ENCODE measurements around the gene PASK. TPM values are rescaled to one million over a fixed set of nuclear protein-coding genes. Genes with fewer than 3 reads are reported as not detected.

Gene PASK
- total RNA-seq, 2 experiments from 2014 or later, result 55.5 to 62.0 TPM

DNA sequence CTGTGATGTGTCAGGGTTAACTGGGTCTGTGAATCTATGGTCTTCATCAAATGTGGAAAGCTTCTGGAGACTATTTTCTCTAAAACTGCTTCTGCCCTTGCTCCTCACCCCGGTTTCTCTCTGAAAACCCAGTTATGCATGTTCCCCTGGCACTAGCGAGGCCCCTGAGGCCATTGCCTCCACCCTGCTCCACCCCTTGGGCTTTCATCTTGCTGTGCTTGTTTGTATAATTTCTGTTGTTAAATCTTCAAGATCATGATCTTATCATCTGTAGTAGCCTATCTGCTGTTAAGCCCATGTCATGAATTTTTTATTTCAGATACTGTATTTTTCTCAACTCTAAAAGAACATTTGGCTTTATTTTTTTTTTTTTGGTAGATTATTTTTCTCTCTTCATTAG is 24.3 kb upstream of the PASK start:
- no peak overlapping the region for H3K27ac Mint-ChIP-seq
- peaks cover 16% of the 10 kb centered on the region for H3K9me3 Mint-ChIP-seq
- ChIA-PET CTCF (interaction anchor here (1.2 kb wide), 2 partner anchors 21 to 24 kb away, joined by 3 read pairs; partner anchors contain the start of gene PASK), POLR2A (no interaction called here)
- no peak overlapping the region for H3K4me3 Mint-ChIP-seq
- no peaks in the 10 kb centered on the region for H3K4me1 Mint-ChIP-seq
- DNase-seq, result no peak
- H3K27me3 Mint-ChIP-seq, result no peaks in the 10 kb centered on the region
- H3K36me3 Mint-ChIP-seq (ENCODE audit: low read depth), result peaks cover 50% of the 10 kb centered on the region

GRCh38 chr2:241168366-241168765 is 19.1 kb upstream of the PASK start:
- CTCF ChIA-PET, result interaction anchor here (1.0 to 1.2 kb wide), 2 partner anchors 18 to 32 kb away, joined by 3 read pairs; partner anchors contain the start of gene PPP1R7
- POLR2A ChIA-PET, result no interaction called here
- peaks cover 49% of the 10 kb centered on the region for H3K36me3 Mint-ChIP-seq (ENCODE audit: low read depth)
- DNase-seq, result no peak
- H3K27me3 Mint-ChIP-seq, result no peaks in the 10 kb centered on the region
- H3K9me3 Mint-ChIP-seq, result peaks cover 16% of the 10 kb centered on the region
- no peaks in the 10 kb centered on the region for H3K4me1 Mint-ChIP-seq
- no peak overlapping the region for H3K4me3 Mint-ChIP-seq
- no peak overlapping the region for H3K27ac Mint-ChIP-seq

DNA sequence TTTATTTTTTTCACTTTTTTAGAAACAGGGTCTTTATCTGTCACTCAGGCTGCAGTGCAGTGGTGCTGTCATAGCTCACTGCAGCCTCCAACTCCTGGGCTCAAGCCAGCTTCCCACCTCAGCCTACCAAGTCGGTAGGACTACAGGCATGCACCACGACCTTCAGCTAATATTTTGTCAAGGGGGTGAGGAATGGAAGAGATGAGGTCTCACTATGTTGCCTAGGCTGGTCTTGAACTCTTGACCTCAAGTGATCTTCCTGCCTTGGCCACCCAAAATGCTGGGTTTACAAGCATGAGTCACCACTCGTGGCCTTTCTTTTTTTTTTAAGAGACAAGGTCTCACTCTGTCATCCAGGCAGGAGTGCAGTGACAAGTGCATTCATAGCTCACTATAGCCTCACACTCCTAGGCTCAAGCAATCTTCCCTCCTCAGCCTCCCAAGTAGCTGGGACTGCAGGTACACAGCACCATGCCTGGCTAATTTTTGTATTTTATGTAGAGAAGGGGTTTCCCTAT is 14.4 kb upstream of the PASK start:
- H3K27ac Mint-ChIP-seq, result no peak overlapping the region
- H3K27me3 Mint-ChIP-seq, result no peaks in the 10 kb centered on the region
- H3K9me3 Mint-ChIP-seq, result no peaks in the 10 kb centered on the region
- ChIA-PET CTCF (no interaction called here), POLR2A (no interaction called here)
- DNase-seq, result no peak
- H3K4me3 Mint-ChIP-seq, result no peak overlapping the region
- peaks cover 21% of the 10 kb centered on the region for H3K36me3 Mint-ChIP-seq (ENCODE audit: low read depth)
- no peaks in the 10 kb centered on the region for H3K4me1 Mint-ChIP-seq

DNA sequence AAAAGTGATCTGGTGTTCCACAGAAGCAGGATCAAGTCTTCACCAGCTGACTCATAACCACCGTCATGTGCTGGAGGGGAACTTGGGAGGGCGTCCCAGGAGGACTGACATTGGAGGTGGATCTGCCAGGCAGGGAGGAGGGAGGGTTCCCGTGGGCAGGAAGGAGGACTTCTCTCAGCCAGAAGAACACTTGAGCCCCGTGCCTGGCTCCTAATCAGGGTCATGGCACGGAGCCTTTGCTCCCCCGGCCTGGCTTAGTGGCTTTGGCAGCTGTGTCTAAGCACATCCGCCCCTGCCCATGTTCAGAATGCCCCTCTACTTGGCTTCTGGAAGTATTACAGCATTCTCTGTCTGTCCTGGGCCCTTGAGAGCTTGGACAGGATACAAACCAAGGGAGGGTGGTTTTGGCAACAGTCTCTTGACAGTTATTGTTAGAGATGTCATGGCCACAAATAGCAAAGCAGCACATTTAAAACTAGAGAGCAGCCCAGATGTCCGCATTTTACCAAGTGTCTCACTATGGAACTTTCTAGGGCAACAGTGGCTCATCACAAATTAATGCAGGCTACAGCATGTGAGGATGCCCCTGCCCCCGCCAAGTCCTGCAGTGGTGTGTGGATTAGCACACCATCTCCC is 12.5 kb upstream of the PASK start:
- ChIA-PET CTCF (no interaction called here), POLR2A (no interaction called here)
- Mint-ChIP-seq H3K4me1 (no peaks in the 10 kb centered on the region), H3K27ac (no peak overlapping the region), H3K36me3 (ENCODE audit: low read depth) (peaks cover 16% of the 10 kb centered on the region), H3K27me3 (no peaks in the 10 kb centered on the region), H3K4me3 (no peak overlapping the region), H3K9me3 (no peaks in the 10 kb centered on the region)
- no peak for DNase-seq

- no peak for DNase-seq
- Mint-ChIP-seq H3K36me3 (ENCODE audit: low read depth) (peaks cover 10% of the 10 kb centered on the region), H3K27ac (no peak overlapping the region), H3K4me1 (no peaks in the 10 kb centered on the region), H3K4me3 (no peak overlapping the region), H3K27me3 (no peaks in the 10 kb centered on the region), H3K9me3 (no peaks in the 10 kb centered on the region)
- ChIA-PET CTCF (no interaction called here), POLR2A (no interaction called here)
Measured at GRCh38 chr2:241160318-241160717, 11.0 kb upstream of the PASK start.

- Mint-ChIP-seq H3K36me3 (ENCODE audit: low read depth) (peaks cover 14% of the 10 kb centered on the region), H3K4me1 (no peaks in the 10 kb centered on the region), H3K27me3 (no peaks in the 10 kb centered on the region), H3K9me3 (no peaks in the 10 kb centered on the region), H3K4me3 (no peak overlapping the region), H3K27ac (no peak overlapping the region)
- ChIA-PET POLR2A (no interaction called here), CTCF (no interaction called here)
- no peak for DNase-seq
Measured at GRCh38 chr2:241159116-241159515, 9.8 kb upstream of the PASK start.

- Mint-ChIP-seq H3K9me3 (no peaks in the 10 kb centered on the region), H3K4me3 (no peak overlapping the region), H3K36me3 (ENCODE audit: low read depth) (peaks cover 16% of the 10 kb centered on the region), H3K27me3 (no peaks in the 10 kb centered on the region), H3K4me1 (peaks cover 2% of the 10 kb centered on the region), H3K27ac (no peak overlapping the region)
- CTCF ChIA-PET, result no interaction called here
- POLR2A ChIA-PET, result no interaction called here
- DNase-seq, result no peak
Measured at GRCh38 chr2:241158546-241158900, 9.3 kb upstream of the PASK start.

GRCh38 chr2:241157841-241158545 is 8.7 kb upstream of the PASK start:
- DNase-seq, result no peak
- Mint-ChIP-seq H3K4me1 (peaks cover 8% of the 10 kb centered on the region), H3K36me3 (ENCODE audit: low read depth) (peaks cover 21% of the 10 kb centered on the region), H3K9me3 (no peaks in the 10 kb centered on the region), H3K27ac (no peak overlapping the region), H3K27me3 (no peaks in the 10 kb centered on the region), H3K4me3 (no peak overlapping the region)
- CTCF ChIA-PET, result no interaction called here
- POLR2A ChIA-PET, result no interaction called here

DNA sequence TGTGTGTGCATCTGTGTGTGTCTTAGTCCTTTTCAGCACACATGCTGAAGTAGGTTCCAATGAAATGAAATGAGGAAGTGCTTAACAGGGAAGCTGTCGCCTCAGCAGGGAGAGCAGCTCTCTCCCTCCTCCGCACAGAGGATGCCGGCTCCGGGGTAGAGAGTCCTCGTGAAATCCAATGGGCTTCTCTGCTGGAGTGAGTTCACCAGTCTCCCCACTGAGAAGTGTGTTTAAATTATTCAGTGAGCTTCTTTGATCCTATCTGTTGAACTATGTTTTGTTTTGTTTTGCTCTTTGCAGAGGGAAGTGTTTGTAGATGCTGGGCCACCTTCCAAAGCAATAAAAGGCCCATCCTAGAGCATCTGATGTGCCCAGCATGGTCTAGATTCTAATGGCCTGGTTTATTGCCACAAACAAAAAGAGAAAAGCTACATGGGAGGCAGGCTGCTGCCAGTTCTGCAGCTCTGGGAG is 7.7 kb upstream of the PASK start:
- POLR2A ChIA-PET, result no interaction called here
- Mint-ChIP-seq H3K9me3 (no peaks in the 10 kb centered on the region), H3K4me1 (peaks cover 15% of the 10 kb centered on the region), H3K4me3 (no peak overlapping the region), H3K27ac (no peak overlapping the region), H3K36me3 (ENCODE audit: low read depth) (peaks cover 18% of the 10 kb centered on the region), H3K27me3 (no peaks in the 10 kb centered on the region)
- CTCF ChIA-PET, result no interaction called here
- DNase-seq, result no peak

DNA sequence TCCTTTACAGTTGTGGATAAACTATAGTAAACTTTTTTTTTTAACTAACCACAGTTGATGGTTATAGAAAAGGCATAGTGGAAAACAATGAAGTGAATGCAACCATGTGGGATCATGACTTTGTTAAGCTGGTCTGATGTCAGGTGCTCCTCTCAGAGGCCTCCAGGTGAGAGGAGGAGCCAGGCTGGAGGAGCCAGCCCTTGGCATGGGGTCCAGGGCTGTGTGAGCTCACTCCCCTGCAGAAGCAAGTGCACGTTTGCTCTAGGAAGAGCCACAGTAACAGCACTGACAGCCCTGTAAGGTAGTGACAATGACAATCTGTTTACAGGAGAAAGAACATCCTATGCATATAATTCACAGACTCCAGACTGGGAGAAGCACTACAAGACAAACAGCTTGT is 6.7 kb upstream of the PASK start:
- no peak overlapping the region for H3K4me3 Mint-ChIP-seq
- ChIA-PET CTCF (no interaction called here), POLR2A (no interaction called here)
- H3K27me3 Mint-ChIP-seq, result no peaks in the 10 kb centered on the region
- H3K9me3 Mint-ChIP-seq, result no peaks in the 10 kb centered on the region
- no peak for DNase-seq
- H3K4me1 Mint-ChIP-seq, result peaks cover 26% of the 10 kb centered on the region
- peaks cover 18% of the 10 kb centered on the region for H3K36me3 Mint-ChIP-seq (ENCODE audit: low read depth)
- no peak overlapping the region for H3K27ac Mint-ChIP-seq

DNA sequence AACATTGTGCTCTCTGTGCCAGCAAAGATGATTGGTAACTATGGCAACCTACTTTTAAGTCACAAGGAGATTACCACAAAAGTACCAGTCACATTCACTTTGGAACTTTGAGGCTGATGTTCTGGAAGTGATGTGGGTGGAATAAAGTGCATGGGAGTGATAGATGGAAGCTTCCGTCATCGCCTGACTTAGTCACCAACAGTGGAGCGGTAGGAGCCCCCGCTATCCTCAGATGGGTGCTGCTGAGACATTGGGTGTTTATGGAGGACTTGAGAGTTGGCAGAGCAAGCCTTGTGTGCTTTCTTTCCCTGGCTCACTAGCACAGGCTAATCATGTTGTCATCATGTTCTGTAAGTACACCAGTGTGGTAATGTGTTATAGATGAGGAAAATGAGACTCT is 5.6 kb upstream of the PASK start:
- ChIA-PET POLR2A (no interaction called here), CTCF (no interaction called here)
- DNase-seq, result no peak
- Mint-ChIP-seq H3K9me3 (no peaks in the 10 kb centered on the region), H3K4me1 (peaks cover 30% of the 10 kb centered on the region), H3K4me3 (no peak overlapping the region), H3K27me3 (no peaks in the 10 kb centered on the region), H3K27ac (peak overlapping the region; percentile 15), H3K36me3 (ENCODE audit: low read depth) (peaks cover 18% of the 10 kb centered on the region)

- no peak for DNase-seq
Measured at GRCh38 chr2:241153616-241154015, 4.3 kb upstream of the PASK start.

GRCh38 chr2:241151934-241152660 is 2.8 kb upstream of the PASK start:
- POLR2A ChIA-PET, result no interaction called here

More at GRCh38 chr2:241153616-241154015, 4.3 kb upstream of the PASK start:
- H3K4me3 Mint-ChIP-seq, result no peak overlapping the region
- H3K27me3 Mint-ChIP-seq, result no peaks in the 10 kb centered on the region
- peaks cover 31% of the 10 kb centered on the region for H3K4me1 Mint-ChIP-seq
- H3K27ac Mint-ChIP-seq, result no peak overlapping the region
- POLR2A ChIA-PET, result no interaction called here
- H3K9me3 Mint-ChIP-seq, result no peaks in the 10 kb centered on the region
- H3K36me3 Mint-ChIP-seq (ENCODE audit: low read depth), result peaks cover 12% of the 10 kb centered on the region
- CTCF ChIA-PET, result interaction anchor here (1.3 kb wide), 1 partner anchor 40 kb away, joined by 3 read pairs; no protein-coding TSS in a partner anchor

More at GRCh38 chr2:241151934-241152660, 2.8 kb upstream of the PASK start:
- Mint-ChIP-seq H3K27ac (peak overlapping the region; percentile 21), H3K4me3 (peak overlapping the region; percentile 89), H3K4me1 (peaks cover 44% of the 10 kb centered on the region), H3K36me3 (ENCODE audit: low read depth) (peaks cover 11% of the 10 kb centered on the region), H3K27me3 (no peaks in the 10 kb centered on the region), H3K9me3 (no peaks in the 10 kb centered on the region)
- CTCF ChIA-PET, result interaction anchor here (1.0 to 3.1 kb wide), 3 partner anchors 22 to 74 kb away, joined by 3 to 10 read pairs (median 3); no protein-coding TSS in a partner anchor
- no peak for DNase-seq

Measured in activated CD4-positive, alpha-beta T cell treated with anti-CD3 and anti-CD28 coated beads, Interleukin-2, amount 10 ng/mL, durations not matched to agents 7 days and 5 days (primary cell).